GM10248 (cell line): ENCODE measurements around the gene FGF3.
"Not testable (repeated sequence)": the region's sequence is repeated elsewhere in the genome, so short reads cannot be mapped to it uniquely, and the experiment has no call there.

Experiments
- CTCF ChIA-PET: fragments of 300-600 bp; sonication (Branson Sonifier 250); formaldehyde crosslinking; extraction: SDS; loops from one replicate; lab custom pipeline; 2021; ENCODE audit warnings: antibody characterized with exemption; lab: Yijun Ruan, JAX
- POLR2A ChIA-PET: fragments of 350-650 bp; sonication (Branson Sonifier 250); formaldehyde crosslinking; extraction: SDS; loops from one replicate; lab custom pipeline; 2020; ENCODE audit warnings: antibody characterized with exemption; lab: Yijun Ruan, JAX
- DNase-seq: peaks from one replicate; pipeline ENCODE4 v3.0.0; 2012; ENCODE audit errors: extremely low spot score
- TF ChIP-seq, protein P1 (sequence below): IDR thresholded peaks from 2 replicates; pipeline ENCODE4 v1.5.1; 2012; ENCODE audit warnings: mild to moderate bottlenecking, low read depth; ENCODE audit errors: extremely low read depth, missing control alignments, control extremely low read depth

Gene FGF3

DNA sequence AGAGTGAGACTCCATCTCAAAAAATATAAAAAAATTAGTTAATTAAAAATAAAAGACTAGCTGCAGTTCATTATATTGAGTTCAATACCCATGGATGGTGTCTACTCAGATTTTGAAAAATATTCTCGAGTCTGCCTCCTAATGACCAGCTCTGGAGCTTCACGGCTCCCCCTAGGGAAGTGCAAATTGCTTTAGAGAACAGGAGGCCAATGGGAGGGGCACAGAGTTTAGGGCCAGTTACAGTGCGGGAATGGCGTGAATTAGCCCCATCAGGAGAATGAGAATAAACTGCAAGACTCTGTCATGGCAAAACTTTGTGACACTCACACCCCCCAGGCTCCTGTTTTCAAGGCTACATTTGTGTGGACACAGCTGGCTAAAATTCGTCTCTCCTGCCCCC lies 48.7 kb downstream of the FGF3 start:
- POLR2A ChIA-PET = no interaction called here

DNA sequence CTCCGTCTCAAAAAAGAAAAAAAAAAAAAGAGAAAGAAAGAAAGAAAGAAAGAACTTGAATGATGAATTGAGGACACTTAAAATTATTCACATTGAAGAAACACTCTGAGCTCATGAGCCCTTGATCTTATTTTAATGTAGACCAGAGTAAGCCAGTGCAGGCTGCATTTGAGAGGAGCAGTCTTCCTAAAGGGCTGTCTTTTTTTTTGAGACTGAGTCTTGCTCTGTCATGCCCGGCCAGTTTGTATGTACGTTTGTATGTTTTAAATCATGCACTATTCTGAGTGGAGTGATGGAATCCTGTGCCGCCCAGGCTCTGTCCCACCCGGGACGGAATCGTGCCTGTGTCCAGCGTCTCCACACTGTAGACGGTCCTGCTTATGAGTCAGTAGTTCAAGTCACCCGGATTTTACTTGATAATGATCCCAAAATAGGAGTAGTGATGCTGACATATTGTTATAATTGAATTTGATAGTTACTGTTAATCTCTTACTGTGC lies 53.7 kb downstream of the FGF3 start:
- TF ChIP-seq, protein P1, sequence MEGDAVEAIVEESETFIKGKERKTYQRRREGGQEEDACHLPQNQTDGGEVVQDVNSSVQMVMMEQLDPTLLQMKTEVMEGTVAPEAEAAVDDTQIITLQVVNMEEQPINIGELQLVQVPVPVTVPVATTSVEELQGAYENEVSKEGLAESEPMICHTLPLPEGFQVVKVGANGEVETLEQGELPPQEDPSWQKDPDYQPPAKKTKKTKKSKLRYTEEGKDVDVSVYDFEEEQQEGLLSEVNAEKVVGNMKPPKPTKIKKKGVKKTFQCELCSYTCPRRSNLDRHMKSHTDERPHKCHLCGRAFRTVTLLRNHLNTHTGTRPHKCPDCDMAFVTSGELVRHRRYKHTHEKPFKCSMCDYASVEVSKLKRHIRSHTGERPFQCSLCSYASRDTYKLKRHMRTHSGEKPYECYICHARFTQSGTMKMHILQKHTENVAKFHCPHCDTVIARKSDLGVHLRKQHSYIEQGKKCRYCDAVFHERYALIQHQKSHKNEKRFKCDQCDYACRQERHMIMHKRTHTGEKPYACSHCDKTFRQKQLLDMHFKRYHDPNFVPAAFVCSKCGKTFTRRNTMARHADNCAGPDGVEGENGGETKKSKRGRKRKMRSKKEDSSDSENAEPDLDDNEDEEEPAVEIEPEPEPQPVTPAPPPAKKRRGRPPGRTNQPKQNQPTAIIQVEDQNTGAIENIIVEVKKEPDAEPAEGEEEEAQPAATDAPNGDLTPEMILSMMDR = no peak
- CTCF ChIA-PET = no interaction called here
- no peak for DNase-seq
- POLR2A ChIA-PET = no interaction called here

More for the DNA sequence above, 48.7 kb downstream of the FGF3 start:
- CTCF ChIA-PET = interaction anchor here (0.7 kb wide), 1 partner anchor 11 kb away, joined by 3 read pairs; no protein-coding TSS in a partner anchor
- TF ChIP-seq, protein P1 = no peak
- no peak for DNase-seq

DNA sequence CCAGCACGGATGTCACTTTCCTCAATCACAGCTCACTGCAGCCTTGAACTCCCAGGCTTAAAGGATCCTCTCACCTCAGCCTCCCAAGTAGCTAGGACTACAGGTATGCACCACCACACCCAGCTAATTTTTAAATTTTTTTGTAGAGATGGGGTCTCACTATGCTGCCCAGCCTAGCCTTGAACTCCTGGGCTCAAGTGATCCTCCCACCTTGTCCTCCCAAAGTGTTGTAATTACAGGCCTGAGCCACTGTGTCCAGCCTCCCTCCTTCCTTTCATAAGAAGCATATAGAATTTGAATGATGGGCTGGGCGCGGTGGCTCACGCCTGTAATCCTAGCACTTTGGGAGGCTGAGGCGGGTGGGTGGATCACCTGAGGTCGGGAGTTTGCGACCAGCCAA lies 54.3 kb downstream of the FGF3 start:
- POLR2A ChIA-PET, DNase-seq, CTCF ChIA-PET: not testable (repeated sequence)

DNA sequence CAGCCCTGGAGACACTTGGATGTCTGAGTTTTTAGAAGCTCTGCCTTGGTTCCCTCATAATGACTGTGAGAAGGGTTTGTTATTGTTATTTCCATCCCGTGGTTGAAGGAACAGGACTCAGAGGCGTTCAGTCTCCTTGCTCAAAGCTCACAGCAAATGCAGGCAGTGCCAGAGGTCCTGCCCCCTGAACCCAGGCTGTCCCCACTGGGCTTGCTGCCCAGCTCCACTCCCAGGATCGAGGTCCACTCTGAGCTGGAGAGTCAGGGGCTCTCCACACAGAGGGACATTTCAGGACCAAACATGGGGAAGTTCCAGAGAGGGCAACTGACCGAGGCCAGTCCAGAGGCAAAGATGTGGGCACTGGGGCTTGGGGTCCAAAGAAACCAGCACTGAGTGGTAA lies 58.9 kb downstream of the FGF3 start:
- POLR2A ChIA-PET = no interaction called here
- no peak for DNase-seq
- TF ChIP-seq, protein P1 = no peak
- CTCF ChIA-PET = interaction anchor here (1.2 kb wide), 1 partner anchor 9 kb away, joined by 3 read pairs; no protein-coding TSS in a partner anchor
